HEK293 (cell line): ENCODE data around the gene NARF.

Source experiments
- HOXD13 ChIP-seq: sonication (generic); formaldehyde crosslinking; IDR thresholded peaks from 2 replicates; pipeline ENCODE4 v1.8.0; 2022; ENCODE audit warnings: missing genetic modification reagents, borderline replicate concordance
- KLF8 ChIP-seq: fragments of 450-650 bp; formaldehyde crosslinking; IDR thresholded peaks from 2 replicates; pipeline ENCODE4 v1.5.1; 2016; ENCODE audit warnings: missing biosample characterization, missing genetic modification characterization
- SALL2 ChIP-seq: fragments of 450-650 bp; formaldehyde crosslinking; IDR thresholded peaks from 2 replicates; pipeline ENCODE4 v1.5.0; 2017; ENCODE audit warnings: missing biosample characterization, mild to moderate bottlenecking, missing genetic modification characterization, borderline replicate concordance
- YY1 ChIP-seq: fragments of 450-650 bp; formaldehyde crosslinking; IDR thresholded peaks from 2 replicates; pipeline ENCODE4 v1.5.1; 2018; ENCODE audit warnings: missing biosample characterization, missing genetic modification characterization
- ZBTB49 ChIP-seq: fragments of 450-650 bp; formaldehyde crosslinking; IDR thresholded peaks from 2 replicates; pipeline ENCODE4 v1.5.1; 2016; ENCODE audit warnings: missing biosample characterization, missing genetic modification characterization, low read depth
- ZBTB7A ChIP-seq: fragments of 450-650 bp; formaldehyde crosslinking; IDR thresholded peaks from 2 replicates; pipeline ENCODE4 v1.5.1; 2016; ENCODE audit warnings: low read depth, missing biosample characterization, missing genetic modification characterization
- ZFHX2 ChIP-seq: fragments of 450-650 bp; formaldehyde crosslinking; conservative IDR thresholded peaks from 2 replicates; pipeline ENCODE4 v1.5.1; 2016; ENCODE audit warnings: missing biosample characterization, missing genetic modification characterization
- ZFP41 ChIP-seq: fragments of 450-650 bp; formaldehyde crosslinking; IDR thresholded peaks from 2 replicates; pipeline ENCODE4 v1.5.1; 2016; ENCODE audit warnings: missing biosample characterization, missing genetic modification characterization, borderline replicate concordance
- ZNF132 ChIP-seq: fragments of 450-650 bp; formaldehyde crosslinking; IDR thresholded peaks from 2 replicates; pipeline ENCODE4 v1.5.1; 2017; ENCODE audit warnings: missing biosample characterization, missing genetic modification characterization, borderline replicate concordance
- ZNF133 ChIP-seq: fragments of 450-650 bp; formaldehyde crosslinking; IDR thresholded peaks from 2 replicates; pipeline ENCODE4 v1.5.1; 2016; ENCODE audit warnings: missing biosample characterization, missing genetic modification characterization
- ZNF184 ChIP-seq: fragments of 450-650 bp; IDR thresholded peaks from 2 replicates; pipeline ENCODE4 v1.5.1; 2018; ENCODE audit warnings: missing biosample characterization, mild to moderate bottlenecking, missing genetic modification characterization
- ZNF221 ChIP-seq: fragments of 450-650 bp; formaldehyde crosslinking; IDR thresholded peaks from 2 replicates; pipeline ENCODE4 v1.5.1; 2017; ENCODE audit warnings: missing biosample characterization, missing genetic modification characterization, borderline replicate concordance
- ZNF280D ChIP-seq: fragments of 450-650 bp; formaldehyde crosslinking; IDR thresholded peaks from 2 replicates; pipeline ENCODE4 v1.5.1; 2016; ENCODE audit warnings: missing biosample characterization, missing genetic modification characterization
- ZNF302 ChIP-seq: fragments of 450-650 bp; formaldehyde crosslinking; IDR thresholded peaks from 2 replicates; pipeline ENCODE4 v1.5.1; 2016; ENCODE audit warnings: missing biosample characterization, missing genetic modification characterization, low read depth
- ZNF404 ChIP-seq: fragments of 450-650 bp; formaldehyde crosslinking; IDR thresholded peaks from 2 replicates; pipeline ENCODE4 v1.5.1; 2017; ENCODE audit warnings: missing biosample characterization, missing genetic modification characterization
- ZNF416 ChIP-seq: fragments of 450-650 bp; formaldehyde crosslinking; IDR thresholded peaks from 2 replicates; pipeline ENCODE4 v1.5.1; 2016; ENCODE audit warnings: missing biosample characterization, missing genetic modification characterization
- ZNF514 ChIP-seq: fragments of 450-650 bp; formaldehyde crosslinking; IDR thresholded peaks from 2 replicates; pipeline ENCODE4 v1.5.1; 2016; ENCODE audit warnings: missing biosample characterization, missing genetic modification characterization
- ZNF585B ChIP-seq: fragments of 450-650 bp; formaldehyde crosslinking; IDR thresholded peaks from 2 replicates; pipeline ENCODE4 v1.5.1; 2016; ENCODE audit warnings: missing biosample characterization, missing genetic modification characterization
- ZNF596 ChIP-seq: fragments of 450-650 bp; IDR thresholded peaks from 2 replicates; pipeline ENCODE4 v1.5.0; 2018; ENCODE audit warnings: missing biosample characterization, mild to moderate bottlenecking, missing genetic modification characterization, moderate library complexity
- ZNF621 ChIP-seq: fragments of 450-650 bp; formaldehyde crosslinking; IDR thresholded peaks from 2 replicates; pipeline ENCODE4 v1.5.1; 2017; ENCODE audit warnings: missing biosample characterization, missing genetic modification characterization
- ZNF629 ChIP-seq: fragments of 450-650 bp; formaldehyde crosslinking; IDR thresholded peaks from 2 replicates; pipeline ENCODE4 v1.5.1; 2017; ENCODE audit warnings: missing biosample characterization, missing genetic modification characterization
- ZNF76 ChIP-seq: fragments of 450-650 bp; formaldehyde crosslinking; IDR thresholded peaks from 2 replicates; pipeline ENCODE4; 2016; ENCODE audit warnings: low read depth, missing biosample characterization, missing genetic modification characterization, borderline replicate concordance
- ZNF785 ChIP-seq: fragments of 450-650 bp; formaldehyde crosslinking; IDR thresholded peaks from 2 replicates; pipeline ENCODE4 v1.5.1; 2016; ENCODE audit warnings: missing biosample characterization, missing genetic modification characterization
- ZNF792 ChIP-seq: fragments of 450-650 bp; formaldehyde crosslinking; IDR thresholded peaks from 2 replicates; pipeline ENCODE4 v1.5.1; 2016; ENCODE audit warnings: missing biosample characterization, missing genetic modification characterization
- TF ChIP-seq, protein P1 (sequence below): fragments of 450-650 bp; formaldehyde crosslinking; IDR thresholded peaks from 2 replicates; pipeline ENCODE4 v1.5.1; 2016; ENCODE audit warnings: missing biosample characterization, missing genetic modification characterization
- TF ChIP-seq, protein P2 (sequence below): fragments of 450-650 bp; formaldehyde crosslinking; IDR thresholded peaks from 2 replicates; pipeline ENCODE4 v1.5.1; 2016; ENCODE audit warnings: missing biosample characterization, missing genetic modification characterization
- TF ChIP-seq, protein P3 (sequence below): fragments of 450-650 bp; IDR thresholded peaks from 2 replicates; pipeline ENCODE4 v1.5.1; 2018; ENCODE audit warnings: missing biosample characterization, mild to moderate bottlenecking, missing genetic modification characterization

NARF gene

DNA sequence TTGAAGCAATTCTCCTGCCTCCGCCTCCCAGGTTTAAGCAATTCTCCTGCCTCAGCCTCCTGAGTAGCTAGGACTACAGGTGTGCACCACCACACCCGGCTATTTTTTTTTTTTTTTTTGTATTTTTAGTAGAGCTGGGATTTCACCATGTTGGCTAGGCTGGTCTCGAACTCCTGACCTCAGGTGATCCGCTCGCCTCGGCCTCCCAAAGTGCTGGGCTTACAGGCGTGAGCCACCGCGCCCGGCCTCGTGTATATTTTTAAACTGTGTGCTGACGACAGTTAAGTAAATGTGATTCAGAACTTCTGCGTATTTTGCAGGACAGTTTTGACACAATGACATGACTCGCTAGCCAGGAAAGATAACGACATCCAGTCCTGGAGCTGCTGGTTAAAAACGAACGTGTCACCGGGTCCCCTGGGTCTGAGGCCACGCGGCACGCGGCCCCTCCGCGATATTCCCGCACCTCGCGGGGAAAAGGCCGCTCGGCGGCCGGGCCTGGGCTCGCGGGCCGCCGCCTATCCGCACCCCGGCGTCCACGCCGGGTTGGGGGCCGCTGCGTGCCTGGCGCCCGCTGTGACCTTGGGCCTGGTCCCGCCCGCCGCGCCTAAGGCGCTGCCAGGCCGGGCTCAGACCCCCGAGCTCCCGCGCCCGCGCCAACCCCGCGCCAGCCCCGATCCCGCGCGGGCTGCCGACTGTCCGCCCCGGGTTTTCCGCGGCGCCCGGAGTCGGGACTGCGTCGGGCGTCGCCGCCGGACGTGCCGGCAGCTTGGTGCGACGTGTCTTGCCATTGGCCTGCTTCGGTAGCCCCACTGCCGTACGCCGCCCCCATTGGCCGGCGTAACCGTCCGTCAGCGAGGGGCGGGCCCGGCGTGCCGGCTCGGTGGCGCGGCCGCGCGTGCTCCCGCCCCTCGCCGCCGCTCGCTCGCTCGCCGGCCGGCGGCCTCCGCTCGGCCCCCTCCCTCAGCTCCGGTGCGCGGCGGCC, 60.6 kb downstream of the NARF start, which contains the start of gene FOXK2 (continued):
- TF ChIP-seq ZNF132 (tag by site-specific recombination) (no peak), ZNF621 (no peak), ZNF133 (tag by site-specific recombination) (no peak), ZNF302 (no peak), ZNF585B (tag by site-specific recombination) (no peak), ZNF184 (peak; percentile 21; the same call in 1 of the 2 replicates), ZFHX2 (tag by site-specific recombination) (no peak), ZNF221 (no peak), ZNF416 (tag by site-specific recombination) (no peak), ZNF629 (tag by site-specific recombination) (peak; percentile 27; the same call in 1 of the 2 replicates), ZNF785 (tag by site-specific recombination) (0 out of 2 replicates have a peak, but pooled peaks have one; percentile 40), ZNF792 (tag by site-specific recombination) (no peak), SALL2 (tag by site-specific recombination) (no peak), ZNF76 (peak; percentile 14; the same call in 1 of the 2 replicates), ZBTB49 (tag by site-specific recombination) (no peak), ZNF404 (tag by site-specific recombination) (no peak), ZNF514 (tag by site-specific recombination) (no peak), ZBTB7A (no peak), KLF8 (tag by site-specific recombination) (0 out of 2 replicates have a peak, but pooled peaks have one; percentile 24), HOXD13 (CRISPR knock-in tag) (no peak), ZNF280D (tag by site-specific recombination) (peak; percentile 80), YY1 (tag by site-specific recombination) (no peak; the same call in 1 of the 2 replicates), ZNF596 (tag by site-specific recombination) (peak; percentile 65; the same call in 1 of the 2 replicates), ZFP41 (tag by site-specific recombination) (no peak)
- TF ChIP-seq, protein P1, sequence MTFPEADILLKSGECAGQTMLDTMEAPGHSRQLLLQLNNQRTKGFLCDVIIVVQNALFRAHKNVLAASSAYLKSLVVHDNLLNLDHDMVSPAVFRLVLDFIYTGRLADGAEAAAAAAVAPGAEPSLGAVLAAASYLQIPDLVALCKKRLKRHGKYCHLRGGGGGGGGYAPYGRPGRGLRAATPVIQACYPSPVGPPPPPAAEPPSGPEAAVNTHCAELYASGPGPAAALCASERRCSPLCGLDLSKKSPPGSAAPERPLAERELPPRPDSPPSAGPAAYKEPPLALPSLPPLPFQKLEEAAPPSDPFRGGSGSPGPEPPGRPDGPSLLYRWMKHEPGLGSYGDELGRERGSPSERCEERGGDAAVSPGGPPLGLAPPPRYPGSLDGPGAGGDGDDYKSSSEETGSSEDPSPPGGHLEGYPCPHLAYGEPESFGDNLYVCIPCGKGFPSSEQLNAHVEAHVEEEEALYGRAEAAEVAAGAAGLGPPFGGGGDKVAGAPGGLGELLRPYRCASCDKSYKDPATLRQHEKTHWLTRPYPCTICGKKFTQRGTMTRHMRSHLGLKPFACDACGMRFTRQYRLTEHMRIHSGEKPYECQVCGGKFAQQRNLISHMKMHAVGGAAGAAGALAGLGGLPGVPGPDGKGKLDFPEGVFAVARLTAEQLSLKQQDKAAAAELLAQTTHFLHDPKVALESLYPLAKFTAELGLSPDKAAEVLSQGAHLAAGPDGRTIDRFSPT = no peak
- TF ChIP-seq, protein P2, sequence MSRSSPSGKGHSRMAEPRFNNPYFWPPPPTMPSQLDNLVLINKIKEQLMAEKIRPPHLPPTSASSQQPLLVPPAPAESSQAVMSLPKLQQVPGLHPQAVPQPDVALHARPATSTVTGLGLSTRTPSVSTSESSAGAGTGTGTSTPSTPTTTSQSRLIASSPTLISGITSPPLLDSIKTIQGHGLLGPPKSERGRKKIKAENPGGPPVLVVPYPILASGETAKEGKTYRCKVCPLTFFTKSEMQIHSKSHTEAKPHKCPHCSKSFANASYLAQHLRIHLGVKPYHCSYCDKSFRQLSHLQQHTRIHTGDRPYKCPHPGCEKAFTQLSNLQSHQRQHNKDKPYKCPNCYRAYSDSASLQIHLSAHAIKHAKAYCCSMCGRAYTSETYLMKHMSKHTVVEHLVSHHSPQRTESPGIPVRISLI = peak; percentile 36; the same call in 1 of the 2 replicates
- TF ChIP-seq, protein P3, sequence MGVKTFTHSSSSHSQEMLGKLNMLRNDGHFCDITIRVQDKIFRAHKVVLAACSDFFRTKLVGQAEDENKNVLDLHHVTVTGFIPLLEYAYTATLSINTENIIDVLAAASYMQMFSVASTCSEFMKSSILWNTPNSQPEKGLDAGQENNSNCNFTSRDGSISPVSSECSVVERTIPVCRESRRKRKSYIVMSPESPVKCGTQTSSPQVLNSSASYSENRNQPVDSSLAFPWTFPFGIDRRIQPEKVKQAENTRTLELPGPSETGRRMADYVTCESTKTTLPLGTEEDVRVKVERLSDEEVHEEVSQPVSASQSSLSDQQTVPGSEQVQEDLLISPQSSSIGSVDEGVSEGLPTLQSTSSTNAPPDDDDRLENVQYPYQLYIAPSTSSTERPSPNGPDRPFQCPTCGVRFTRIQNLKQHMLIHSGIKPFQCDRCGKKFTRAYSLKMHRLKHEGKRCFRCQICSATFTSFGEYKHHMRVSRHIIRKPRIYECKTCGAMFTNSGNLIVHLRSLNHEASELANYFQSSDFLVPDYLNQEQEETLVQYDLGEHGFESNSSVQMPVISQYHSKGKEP (tag by site-specific recombination) = peak; percentile 57; the same call in 1 of the 2 replicates
